BLaER1 treated with 17β-estradiol and CSF1 and Interleukin-3, amounts not matched to agents 10 nM and 100 nM (cell line): ENCODE data around the gene FLAD1.
"Not testable (repeated sequence)": the region's sequence is repeated elsewhere in the genome, so short reads cannot be mapped to it uniquely, and the experiment has no call there.

Experiments used
- H3K27ac ChIP-seq, 11 experiments: shearing (Covaris generic); formaldehyde crosslinking; 2 replicates each; pipeline ENCODE4 v1.8.1; 2022
- H3K27me3 ChIP-seq, 11 experiments: shearing (Covaris generic); formaldehyde crosslinking; 2 replicates each; pipeline ENCODE4 v1.8.1; 2022
- H3K36me3 ChIP-seq, 11 experiments: shearing (Covaris generic); formaldehyde crosslinking; 2 replicates each; pipeline ENCODE4 v1.8.1; 2022
- H3K4me1 ChIP-seq, 10 experiments: shearing (Covaris generic); formaldehyde crosslinking; 2 replicates each; pipeline ENCODE4 v1.8.1; 2022
- H3K4me2 ChIP-seq, 11 experiments: shearing (Covaris generic); formaldehyde crosslinking; 2 replicates each; pipeline ENCODE4 v1.8.1; 2022
- H3K4me3 ChIP-seq, 10 experiments: shearing (Covaris generic); formaldehyde crosslinking; 2 replicates each; pipeline ENCODE4 v1.8.1; 2022
- H3K9ac ChIP-seq, 11 experiments: shearing (Covaris generic); formaldehyde crosslinking; 2 replicates each; pipeline ENCODE4 v1.8.1; 2022
- H3K9me3 ChIP-seq, 11 experiments: shearing (Covaris generic); formaldehyde crosslinking; replicated peaks in 1 of 11; 2 replicates each; pipeline ENCODE4 v1.8.1; 2022
- H4K20me1 ChIP-seq, 11 experiments: shearing (Covaris generic); formaldehyde crosslinking; 2 replicates each; pipeline ENCODE4 v1.8.1; 2022
- Cebpa-rat ChIP-seq, 11 experiments: shearing (Covaris generic); IDR thresholded peaks; 2 replicates each; pipeline ENCODE4 v1.8.1; 2022

Gene FLAD1

GRCh38 chr1:154983776-154984466 lies 777 bp downstream of the FLAD1 start:
- Histone ChIP-seq H3K36me3 (peaks cover 23 to 71% (median 57%) of the 10 kb centered on the region in 11 experiments), H3K4me2 (peak overlapping the region; percentile 88 to 100 (median 97)), H3K4me1 (peaks cover 32 to 59% (median 44%) of the 10 kb centered on the region in 10 experiments), H3K4me3 (peak overlapping the region; percentile 73 to 91 (median 84)), H3K9ac (peak overlapping the region; percentile 76 to 91 (median 87)), H3K9me3 (no peaks in the 10 kb centered on the region), H3K27ac (peak overlapping the region; percentile 49 to 84 (median 80); a peak in 21 of 22 replicates), H3K27me3 (no peaks in the 10 kb centered on the region), H4K20me1 (peaks cover 0 to 28% (median 21%) of the 10 kb centered on the region in 11 experiments; a peak in 16 of 22 replicates)
- no peak for TF ChIP-seq Cebpa-rat (IDR thresholded peaks at IDR 0.05)

GRCh38 chr1:154986736-154987135 lies 3.6 kb downstream of the FLAD1 start:
- H3K27ac ChIP-seq, H3K9me3 ChIP-seq, H3K4me3 ChIP-seq, H3K27me3 ChIP-seq, H3K4me2 ChIP-seq: not testable (repeated sequence)
- Histone ChIP-seq H4K20me1 (peaks cover 0 to 44% (median 37%) of the 10 kb centered on the region in 11 experiments; a peak in 18 of 22 replicates), H3K36me3 (peaks cover 49 to 70% (median 58%) of the 10 kb centered on the region in 11 experiments), H3K4me1 (peaks cover 32 to 64% (median 48%) of the 10 kb centered on the region in 10 experiments), H3K9ac (peak overlapping the region in 3 of 11 experiments; percentile 11 to 27 (median 13); a peak in 2 of 22 replicates)

- peaks cover 0 to 44% (median 37%) of the 10 kb centered on the region in 11 experiments; a peak in 18 of 22 replicates for H4K20me1 ChIP-seq
- H3K4me1 ChIP-seq, result peaks cover 29 to 59% (median 43%) of the 10 kb centered on the region in 10 experiments
- no peak overlapping the region for H3K4me3 ChIP-seq
- no peak overlapping the region; a peak in 1 of 22 replicates for H3K9ac ChIP-seq
- H3K36me3 ChIP-seq, result peaks cover 49 to 74% (median 59%) of the 10 kb centered on the region in 11 experiments
- no peaks in the 10 kb centered on the region for H3K27me3 ChIP-seq
- H3K4me2 ChIP-seq, result peak overlapping the region in 1 of 11 experiments; percentile 19; a peak in 1 of 22 replicates
- no peak overlapping the region for H3K27ac ChIP-seq
- no peak for TF ChIP-seq Cebpa-rat (IDR thresholded peaks at IDR 0.05)
- no peaks in the 10 kb centered on the region for H3K9me3 ChIP-seq
These were observed 4.2 kb downstream of the FLAD1 start for GRCh38 chr1:154987326-154987725.

- peaks cover 32 to 65% (median 48%) of the 10 kb centered on the region in 10 experiments for H3K4me1 ChIP-seq
- peaks cover 0 to 52% (median 39%) of the 10 kb centered on the region in 11 experiments; a peak in 18 of 22 replicates for H4K20me1 ChIP-seq
- H3K27me3 ChIP-seq, result no peaks in the 10 kb centered on the region
- H3K27ac ChIP-seq, result no peak overlapping the region
- peaks cover 49 to 78% (median 59%) of the 10 kb centered on the region in 11 experiments for H3K36me3 ChIP-seq
- peak overlapping the region in 3 of 11 experiments; percentile 1 to 29 (median 19); a peak in 3 of 22 replicates for H3K4me2 ChIP-seq
- TF ChIP-seq Cebpa-rat (IDR thresholded peaks at IDR 0.05), result no peak
- H3K9me3 ChIP-seq, result no peaks in the 10 kb centered on the region
- H3K4me3 ChIP-seq, result no peak overlapping the region
- peak overlapping the region in 5 of 11 experiments; percentile 3 to 60 (median 10); a peak in 9 of 22 replicates for H3K9ac ChIP-seq
These were observed 5.2 kb downstream of the FLAD1 start for GRCh38 chr1:154988058-154988954.

- peaks cover 49 to 78% (median 59%) of the 10 kb centered on the region in 11 experiments for H3K36me3 ChIP-seq
- H3K9ac ChIP-seq, result peak overlapping the region in 5 of 11 experiments; percentile 10 to 60 (median 39); a peak in 7 of 22 replicates
- peaks cover 34 to 68% (median 52%) of the 10 kb centered on the region in 10 experiments for H3K4me1 ChIP-seq
- no peak for TF ChIP-seq Cebpa-rat (IDR thresholded peaks at IDR 0.05)
- H3K27me3 ChIP-seq, result no peaks in the 10 kb centered on the region
- peaks cover 0 to 52% (median 39%) of the 10 kb centered on the region in 11 experiments; a peak in 18 of 22 replicates for H4K20me1 ChIP-seq
- no peaks in the 10 kb centered on the region for H3K9me3 ChIP-seq
- no peak overlapping the region for H3K4me3 ChIP-seq
- H3K27ac ChIP-seq, result no peak overlapping the region
- peak overlapping the region in 2 of 11 experiments; percentile 7 to 19; a peak in 3 of 22 replicates for H3K4me2 ChIP-seq
These were observed 6.2 kb downstream of the FLAD1 start for GRCh38 chr1:154989195-154989860.

GRCh38 chr1:154990276-154990675 lies 7.1 kb downstream of the FLAD1 start:
- Histone ChIP-seq H3K4me3 (no peak overlapping the region), H3K9ac (peak overlapping the region in 1 of 11 experiments; percentile 31; a peak in 1 of 22 replicates), H3K27me3 (no peaks in the 10 kb centered on the region), H4K20me1 (peaks cover 0 to 52% (median 39%) of the 10 kb centered on the region in 11 experiments; a peak in 18 of 22 replicates), H3K9me3 (no peaks in the 10 kb centered on the region), H3K27ac (no peak overlapping the region), H3K4me1 (peaks cover 34 to 68% (median 51%) of the 10 kb centered on the region in 10 experiments), H3K36me3 (peaks cover 49 to 72% (median 59%) of the 10 kb centered on the region in 11 experiments), H3K4me2 (no peak overlapping the region)
- TF ChIP-seq Cebpa-rat (IDR thresholded peaks at IDR 0.05), result no peak

- H3K9ac ChIP-seq, result peak overlapping the region in 5 of 11 experiments; percentile 18 to 44 (median 23); a peak in 6 of 22 replicates
- peak overlapping the region in 5 of 11 experiments; percentile 20 to 48 (median 37); a peak in 9 of 22 replicates for H3K27ac ChIP-seq
These were observed 9.8 kb downstream of the FLAD1 start for GRCh38 chr1:154992721-154993571.

More at GRCh38 chr1:154992721-154993571, 9.8 kb downstream of the FLAD1 start:
- H3K9me3 ChIP-seq, result no peaks in the 10 kb centered on the region
- H3K36me3 ChIP-seq, result peaks cover 30 to 48% (median 38%) of the 10 kb centered on the region in 11 experiments
- H3K4me2 ChIP-seq, result peak overlapping the region; percentile 18 to 100 (median 50); a peak in 18 of 22 replicates
- no peak overlapping the region for H3K4me3 ChIP-seq
- peaks cover 0 to 35% (median 29%) of the 10 kb centered on the region in 11 experiments; a peak in 18 of 22 replicates for H4K20me1 ChIP-seq
- TF ChIP-seq Cebpa-rat (IDR thresholded peaks at IDR 0.05), result no peak
- no peaks in the 10 kb centered on the region for H3K27me3 ChIP-seq
- peaks cover 51 to 77% (median 68%) of the 10 kb centered on the region in 10 experiments for H3K4me1 ChIP-seq
